Endothelial cell of umbilical vein (primary cell): ENCODE data around the gene SPIRE2.

Source experiments
- TF ChIP-seq, protein P1 (sequence below): IDR thresholded peaks from 2 replicates; pipeline ENCODE4 v1.6.1; 2011; ENCODE audit not compliant: insufficient read depth, insufficient read length
- TF ChIP-seq, protein P2 (sequence below), 2 donors: IDR thresholded peaks; 1 replicate in 1 of 2; 2 replicates in 1 of 2; pipeline ENCODE4 v1.5.1; 2011; ENCODE audit warnings: low read length in 2 of 2, mild to moderate bottlenecking in 2 of 2, moderate library complexity in 2 of 2, control low read depth in 1 of 2, inconsistent platforms in 1 of 2, low read depth in 1 of 2; ENCODE audit not compliant: insufficient read depth in 1 of 2; ENCODE audit errors: extremely low read depth in 1 of 2

DNA sequence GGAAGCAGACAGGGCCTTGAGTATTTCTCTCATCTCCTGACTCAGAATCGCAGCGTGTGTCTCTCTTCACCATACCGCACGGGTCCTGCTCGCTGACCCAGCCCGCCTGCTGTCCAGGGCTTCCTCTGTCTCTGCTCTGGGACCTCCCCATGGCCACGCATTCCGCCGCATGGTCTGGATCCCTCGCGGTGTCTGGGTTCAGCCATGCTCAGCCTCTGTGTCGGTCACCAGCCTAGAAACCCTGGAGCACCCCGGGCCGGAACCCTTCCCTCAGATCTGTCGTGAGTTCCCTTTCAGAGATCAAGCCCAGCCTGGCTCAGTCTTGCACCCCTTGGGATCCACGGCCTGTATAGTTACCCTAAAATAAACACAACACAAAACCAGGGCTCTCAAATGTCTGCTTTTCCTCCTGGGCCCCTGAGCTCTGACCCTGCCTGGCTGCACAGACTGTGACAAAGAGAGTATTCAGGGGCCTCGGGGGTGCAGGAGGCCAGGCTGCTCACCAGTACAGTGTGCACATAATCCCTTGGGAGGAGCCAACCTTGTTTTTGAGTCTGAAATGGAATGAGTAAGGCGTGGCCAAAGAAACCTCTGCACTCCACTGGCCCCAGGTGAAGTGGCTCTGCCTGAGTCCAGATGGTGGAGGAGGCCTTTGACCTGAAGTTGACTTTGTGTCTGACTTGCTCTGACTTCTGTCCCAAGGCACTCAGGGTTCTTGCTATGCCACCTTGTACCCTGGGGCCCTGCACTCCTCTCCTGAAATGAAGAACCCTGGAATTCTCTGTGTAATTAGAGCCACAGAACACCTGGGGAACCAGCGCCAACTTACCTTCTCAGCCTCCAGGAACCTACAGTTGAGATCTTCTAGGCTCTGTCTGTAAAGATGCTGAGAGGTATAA lies 5.8 kb upstream of the SPIRE2 start:
- TF ChIP-seq, protein P1, sequence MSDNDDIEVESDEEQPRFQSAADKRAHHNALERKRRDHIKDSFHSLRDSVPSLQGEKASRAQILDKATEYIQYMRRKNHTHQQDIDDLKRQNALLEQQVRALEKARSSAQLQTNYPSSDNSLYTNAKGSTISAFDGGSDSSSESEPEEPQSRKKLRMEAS = no peak
- TF ChIP-seq, protein P2, sequence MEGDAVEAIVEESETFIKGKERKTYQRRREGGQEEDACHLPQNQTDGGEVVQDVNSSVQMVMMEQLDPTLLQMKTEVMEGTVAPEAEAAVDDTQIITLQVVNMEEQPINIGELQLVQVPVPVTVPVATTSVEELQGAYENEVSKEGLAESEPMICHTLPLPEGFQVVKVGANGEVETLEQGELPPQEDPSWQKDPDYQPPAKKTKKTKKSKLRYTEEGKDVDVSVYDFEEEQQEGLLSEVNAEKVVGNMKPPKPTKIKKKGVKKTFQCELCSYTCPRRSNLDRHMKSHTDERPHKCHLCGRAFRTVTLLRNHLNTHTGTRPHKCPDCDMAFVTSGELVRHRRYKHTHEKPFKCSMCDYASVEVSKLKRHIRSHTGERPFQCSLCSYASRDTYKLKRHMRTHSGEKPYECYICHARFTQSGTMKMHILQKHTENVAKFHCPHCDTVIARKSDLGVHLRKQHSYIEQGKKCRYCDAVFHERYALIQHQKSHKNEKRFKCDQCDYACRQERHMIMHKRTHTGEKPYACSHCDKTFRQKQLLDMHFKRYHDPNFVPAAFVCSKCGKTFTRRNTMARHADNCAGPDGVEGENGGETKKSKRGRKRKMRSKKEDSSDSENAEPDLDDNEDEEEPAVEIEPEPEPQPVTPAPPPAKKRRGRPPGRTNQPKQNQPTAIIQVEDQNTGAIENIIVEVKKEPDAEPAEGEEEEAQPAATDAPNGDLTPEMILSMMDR (IDR thresholded peaks at IDR 0.05; ENCODE audit: extremely low read depth in 1 of 2, insufficient read depth in 1 of 2, low read depth in 1 of 2, low read length in 2 of 2) = no peak
